ENCODE data around the gene GPRIN3. TPM values are rescaled to one million over a fixed set of nuclear protein-coding genes. Genes with fewer than 3 reads are reported as not detected.

Gene GPRIN3
- total and polyA plus RNA-seq, 2 donors (not counting 1 experiment from before 2014, with no cell fraction given): 0.22 to 1.5 TPM

DNA sequence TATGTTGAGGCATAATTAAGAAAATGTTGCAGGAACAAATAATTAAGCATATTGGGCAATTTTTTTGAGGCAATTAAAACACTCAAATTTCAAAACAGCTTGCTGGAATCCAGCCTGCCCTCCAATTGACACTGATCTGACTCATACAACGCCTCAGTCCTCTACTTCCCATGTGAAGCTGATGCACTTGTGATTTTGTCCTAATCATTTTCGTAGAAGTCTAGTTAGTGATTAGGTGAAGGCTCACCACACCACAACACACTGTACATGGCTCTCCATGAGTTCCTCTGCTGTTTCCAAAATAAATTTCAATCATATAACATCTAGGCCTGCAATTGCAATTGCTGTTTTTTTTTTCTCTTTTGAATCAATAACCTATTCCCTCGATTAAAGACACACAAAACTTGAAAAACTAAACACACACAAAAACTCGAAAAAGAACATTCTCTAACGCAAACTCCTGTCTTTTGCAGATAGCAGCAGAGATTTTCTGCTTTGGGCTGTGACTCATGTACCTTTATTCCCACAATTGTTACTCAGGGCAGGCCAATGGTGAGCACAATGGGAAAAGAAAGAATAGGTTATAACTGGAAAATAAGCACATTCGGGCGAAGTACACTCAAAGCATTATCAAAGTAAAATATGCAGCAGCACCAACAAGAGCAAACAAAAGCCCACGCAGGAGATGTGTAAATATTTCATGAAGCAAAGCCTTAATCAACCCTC lies 1.7 kb downstream of the GPRIN3 start:
- no peak for ATAC-seq (ENCODE audit: low read depth)
- CTCF ChIA-PET: interaction anchor here (0.9 to 1.2 kb wide), 2 partner anchors 50 to 131 kb away, joined by 3 read pairs; no protein-coding TSS in a partner anchor

More for the DNA sequence above, 1.7 kb downstream of the GPRIN3 start:
- no peaks in the 10 kb centered on the region for H3K9me3 Mint-ChIP-seq (ENCODE audit: insufficient read depth)
- Histone ChIP-seq H3K9me3 (ENCODE audit: control extremely low read depth in 1 of 3, control insufficient read depth in 2 of 3, insufficient read depth in 1 of 3, low read length in 2 of 3) (peaks cover 0 to 2% (median 0%) of the 10 kb centered on the region in 3 donors), H3K27me3 (replicated peaks in 1 of 4; ENCODE audit: control extremely low read depth in 1 of 4, control insufficient read depth in 3 of 4, insufficient read depth in 4 of 4, low read length in 3 of 4) (peaks cover 0 to 28% (median 12%) of the 10 kb centered on the region in 4 experiments), H3K36me3 (replicated peaks in 1 of 2; ENCODE audit: control extremely low read depth in 1 of 2, control insufficient read depth in 1 of 2, extremely low read depth in 1 of 2, insufficient read depth in 2 of 2, low read length in 1 of 2) (no peaks in the 10 kb centered on the region), H3K4me1 (ENCODE audit: control insufficient read depth in 2 of 2, insufficient read depth in 2 of 2, low read length in 2 of 2) (peaks cover 19% of the 10 kb centered on the region in 2 donors), H4K20me1 (ENCODE audit: control insufficient read depth, insufficient read depth, low read length, poor library complexity, severe bottlenecking) (no peaks in the 10 kb centered on the region), H3K4me3 (ENCODE audit: control extremely low read depth in 1 of 5, extremely low read depth in 1 of 5, insufficient read depth in 1 of 5, low read depth in 2 of 5, low read length in 4 of 5) (no peak overlapping the region), H3K4me2 (replicated peaks; ENCODE audit: low read depth, low read length, poor library complexity, severe bottlenecking) (no peak overlapping the region), H2AFZ (ENCODE audit: insufficient read depth, low read depth, low read length, poor library complexity, severe bottlenecking) (no peak overlapping the region), H3K27ac (ENCODE audit: low read length in 2 of 2) (no peak overlapping the region), H3K9ac (ENCODE audit: low read length) (no peak overlapping the region), H3K79me2 (ENCODE audit: control insufficient read depth, insufficient read depth, low read length) (peaks cover 3% of the 10 kb centered on the region)
- peaks cover 32% of the 10 kb centered on the region for H3K4me1 Mint-ChIP-seq
- no peak for DNase-seq
- H3K27me3 Mint-ChIP-seq: peaks cover 13% of the 10 kb centered on the region
- TF ChIP-seq EZH2 (IDR thresholded peaks at IDR 0.05; ENCODE audit: borderline replicate concordance, insufficient read depth, low read depth, low read length, poor library complexity, severe bottlenecking): no peak
- TF ChIP-seq, protein P1, sequence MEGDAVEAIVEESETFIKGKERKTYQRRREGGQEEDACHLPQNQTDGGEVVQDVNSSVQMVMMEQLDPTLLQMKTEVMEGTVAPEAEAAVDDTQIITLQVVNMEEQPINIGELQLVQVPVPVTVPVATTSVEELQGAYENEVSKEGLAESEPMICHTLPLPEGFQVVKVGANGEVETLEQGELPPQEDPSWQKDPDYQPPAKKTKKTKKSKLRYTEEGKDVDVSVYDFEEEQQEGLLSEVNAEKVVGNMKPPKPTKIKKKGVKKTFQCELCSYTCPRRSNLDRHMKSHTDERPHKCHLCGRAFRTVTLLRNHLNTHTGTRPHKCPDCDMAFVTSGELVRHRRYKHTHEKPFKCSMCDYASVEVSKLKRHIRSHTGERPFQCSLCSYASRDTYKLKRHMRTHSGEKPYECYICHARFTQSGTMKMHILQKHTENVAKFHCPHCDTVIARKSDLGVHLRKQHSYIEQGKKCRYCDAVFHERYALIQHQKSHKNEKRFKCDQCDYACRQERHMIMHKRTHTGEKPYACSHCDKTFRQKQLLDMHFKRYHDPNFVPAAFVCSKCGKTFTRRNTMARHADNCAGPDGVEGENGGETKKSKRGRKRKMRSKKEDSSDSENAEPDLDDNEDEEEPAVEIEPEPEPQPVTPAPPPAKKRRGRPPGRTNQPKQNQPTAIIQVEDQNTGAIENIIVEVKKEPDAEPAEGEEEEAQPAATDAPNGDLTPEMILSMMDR (IDR thresholded peaks at IDR 0.05): no peak
- WGBS (ENCODE audit: insufficient coverage): 67% methylated on average over 1 of the region's 8 CpGs
- intact Hi-C loops (cut with micrococcal nuclease): loop anchor here (2.0 kb wide), 1 partner anchor 17 kb away; no protein-coding TSS in a partner anchor
- POLR2A ChIA-PET: interaction anchor here (0.5 kb wide), 1 partner anchor 12 kb away, joined by 3 read pairs; no protein-coding TSS in a partner anchor
- no peak overlapping the region for H3K27ac Mint-ChIP-seq
- peak overlapping the region; percentile 83 for H3K4me3 Mint-ChIP-seq
